Panc1 (cell line): ENCODE data around the gene FBXO42. TPM values are rescaled to one million over a fixed set of nuclear protein-coding genes. Genes with fewer than 3 reads are reported as not detected.

Source experiments
- ATAC-seq: fragments of 200-7000 bp; cut with Tn5 transposase; 2 replicates; pipeline ENCODE4 v1.9.1; 2020; ENCODE audit warnings: mild to moderate bottlenecking, moderate library complexity
- BruUV-seq: library from RNA; stranded (reverse); fragments of 400-500 nt; replicated peaks from 2 replicates; lab custom pipeline; 2021; lab: Mats Ljungman, UMichigan
- CTCF ChIA-PET: fragments of 300-600 bp; sonication (Branson Sonifier 250); formaldehyde crosslinking; loops from one replicate; lab custom pipeline; 2022; ENCODE audit warnings: antibody characterized with exemption; lab: Charles Lee
- POLR2A ChIA-PET: fragments of 300-600 bp; sonication (Branson Sonifier 250); formaldehyde crosslinking; loops from one replicate; lab custom pipeline; 2022; ENCODE audit warnings: antibody characterized with exemption; lab: Charles Lee
- DNase-seq: peaks from one replicate; pipeline ENCODE4 v3.0.0-alpha.2; 2010; ENCODE audit warnings: low read depth, low spot score
- H3K27ac ChIP-seq: 2 replicates; pipeline ENCODE4 v1.5.1; 2011; ENCODE audit warnings: mild to moderate bottlenecking, low read length, inconsistent platforms
- H3K27me3 ChIP-seq: fragments of 200-500 bp; sonication (Bioruptor generic); 2 replicates; pipeline ENCODE4 v1.6.0; 2014; ENCODE audit warnings: low read length, inconsistent platforms; ENCODE audit not compliant: control insufficient read depth, insufficient read depth
- H3K36me3 ChIP-seq: fragments of 200-500 bp; sonication (Bioruptor generic); 2 replicates; pipeline ENCODE4 v1.5.1; 2014; ENCODE audit warnings: inconsistent platforms, mild to moderate bottlenecking, low read length, moderate library complexity; ENCODE audit not compliant: control insufficient read depth, insufficient read depth
- H3K4me1 ChIP-seq: 2 replicates; pipeline ENCODE4 v1.5.1; 2011; ENCODE audit warnings: inconsistent platforms, mild to moderate bottlenecking, low read length, moderate library complexity; ENCODE audit not compliant: control insufficient read depth, insufficient read depth
- H3K4me3 ChIP-seq, 2 experiments: 2 replicates each; pipeline ENCODE4 v1.5.1; 2011 to 2012; ENCODE audit warnings: low read depth in 2 of 2, low read length in 2 of 2, mild to moderate bottlenecking in 2 of 2, inconsistent platforms in 1 of 2, moderate library complexity in 1 of 2
- H3K9me3 ChIP-seq: fragments of 200-500 bp; sonication (Bioruptor generic); 2 replicates; pipeline ENCODE4 v1.5.1; 2014; ENCODE audit warnings: low read depth, mild to moderate bottlenecking, inconsistent platforms, low read length, moderate library complexity; ENCODE audit not compliant: control insufficient read depth, insufficient read depth
- CTCF ChIP-seq: fragments of 450-650 bp; IDR thresholded peaks from 2 replicates; pipeline ENCODE4 v1.5.1; 2017; ENCODE audit warnings: mild to moderate bottlenecking
- POLR2AphosphoS5 ChIP-seq: IDR thresholded peaks from 2 replicates; pipeline ENCODE4 v1.6.1; 2012; ENCODE audit warnings: mild to moderate bottlenecking, low read depth, low read length, moderate library complexity
- REST ChIP-seq, 2 experiments: IDR thresholded peaks; 2 replicates each; pipeline ENCODE4 v1.6.1; 2011 to 2012; ENCODE audit warnings: low read depth in 2 of 2, control low read depth in 1 of 2, low read length in 1 of 2, mild to moderate bottlenecking in 1 of 2, moderate library complexity in 1 of 2; ENCODE audit not compliant: insufficient read depth in 1 of 2
- SIN3A ChIP-seq: IDR thresholded peaks from 2 replicates; pipeline ENCODE4 v1.6.1; 2012; ENCODE audit warnings: low read depth, mild to moderate bottlenecking, low read length, moderate library complexity, borderline replicate concordance; ENCODE audit not compliant: insufficient read depth
- TCF7L2 ChIP-seq: IDR thresholded peaks from 2 replicates; pipeline ENCODE4 v1.6.1; 2011; ENCODE audit warnings: mild to moderate bottlenecking, low read depth, low read length, inconsistent platforms
- in situ Hi-C: cut with HindIII; loops from 2 replicates; pipeline ENCODE4 v1.10.0; 2016; ENCODE audit warnings: low sequenced_read_pairs, low pct_unique_long_range_greater_than_20kb
- intact Hi-C: fragments of 100-400 bp; cut with micrococcal nuclease; formaldehyde crosslinking; loops from one replicate; pipeline ENCODE4 v1.10.0; 2022; ENCODE audit not compliant: unreplicated experiment
- total RNA-seq: library from RNA; stranded (reverse); gene quantifications from one replicate; pipeline ENCODE4 v1.2.1, GENCODE V29; 2021; ENCODE audit not compliant: unreplicated experiment

Gene FBXO42
- total RNA-seq, 1 experiment from 2014 or later = 25.7 TPM

DNA sequence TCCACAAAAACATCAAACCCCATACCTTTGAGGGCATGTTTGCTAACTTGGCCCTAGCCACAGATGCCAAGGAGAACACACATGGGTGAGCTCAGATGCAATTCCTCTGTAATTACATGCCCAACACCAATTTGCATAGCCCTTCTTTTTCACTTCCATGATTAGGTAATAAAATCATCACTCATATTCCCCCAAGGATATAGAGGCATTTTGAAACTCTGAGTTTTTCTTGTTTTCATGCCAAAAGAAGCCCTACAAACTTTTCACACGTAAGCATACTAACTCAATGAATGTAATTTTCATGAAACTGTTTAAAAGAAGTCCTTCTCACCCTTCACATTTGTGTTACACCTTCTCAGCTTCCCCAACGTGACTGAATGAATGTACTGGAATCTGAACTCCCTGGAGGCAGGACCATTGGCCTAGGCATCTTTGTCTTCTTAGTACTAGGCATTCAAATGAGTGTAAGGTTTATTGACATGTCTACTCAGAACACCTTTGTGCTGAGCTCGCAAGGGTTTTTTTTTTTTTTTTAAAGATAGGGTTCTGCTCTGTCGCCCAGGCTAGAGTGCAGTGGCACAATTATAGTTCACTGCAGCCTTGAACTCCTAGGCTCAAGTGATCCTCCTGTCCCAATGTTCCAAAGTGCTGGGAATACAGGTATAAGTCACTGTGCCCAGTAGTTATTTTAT lies 31.0 kb downstream of the FBXO42 start:
- no peak for ATAC-seq
- no peak overlapping the region for H3K27ac ChIP-seq
- ChIA-PET POLR2A (no interaction called here), CTCF (no interaction called here)
- BruUV-seq = no TSS peak
- H3K4me3 ChIP-seq = no peak overlapping the region
- no peak for DNase-seq
- TF ChIP-seq POLR2AphosphoS5 (no peak), REST (IDR thresholded peaks at IDR 0.05; ENCODE audit: insufficient read depth in 1 of 2, low read depth in 2 of 2, low read length in 1 of 2) (no peak), TCF7L2 (no peak), CTCF (no peak), SIN3A (no peak)
- H3K9me3 ChIP-seq = no peaks in the 10 kb centered on the region
- H3K36me3 ChIP-seq = no peaks in the 10 kb centered on the region
- no peaks in the 10 kb centered on the region for H3K27me3 ChIP-seq
- intact Hi-C loops (no loop called here), in situ Hi-C loops (no loop called here)
- peaks cover 3% of the 10 kb centered on the region; the same call in 1 of the 2 replicates for H3K4me1 ChIP-seq

DNA sequence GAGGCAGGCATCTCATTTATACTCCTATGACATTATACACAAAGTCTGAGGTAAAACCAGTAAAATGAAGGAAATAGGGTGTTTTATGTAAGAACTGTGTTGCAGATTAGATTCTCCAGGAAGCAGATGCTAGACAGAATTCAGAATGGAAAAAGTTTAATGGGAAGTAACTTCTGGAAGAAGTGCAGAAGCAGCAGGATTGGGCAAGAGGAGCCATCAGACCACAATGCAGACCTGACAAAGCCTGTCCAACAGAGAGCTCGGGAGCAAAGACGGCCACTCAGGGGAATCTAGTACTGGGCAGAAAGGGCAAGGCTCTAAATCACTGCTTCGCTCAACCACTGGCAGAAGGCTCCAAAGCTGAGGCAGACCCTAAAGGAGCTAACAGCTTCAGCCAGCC lies 33.7 kb downstream of the FBXO42 start:
- CTCF ChIA-PET = interaction anchor here (0.6 to 0.7 kb wide), 2 partner anchors 44 to 74 kb away, joined by 4 to 6 read pairs; no protein-coding TSS in a partner anchor
- BruUV-seq = no TSS peak
- intact Hi-C loops = no loop called here

More for the DNA sequence above, 33.7 kb downstream of the FBXO42 start:
- Histone ChIP-seq H3K4me1 (no peaks in the 10 kb centered on the region), H3K27ac (no peak overlapping the region), H3K36me3 (no peaks in the 10 kb centered on the region), H3K27me3 (no peaks in the 10 kb centered on the region), H3K4me3 (no peak overlapping the region), H3K9me3 (no peaks in the 10 kb centered on the region)
- ATAC-seq (no peak), DNase-seq (no peak)
- in situ Hi-C loops = no loop called here
- no peak for TF ChIP-seq SIN3A
- no peak for TF ChIP-seq REST (IDR thresholded peaks at IDR 0.05; ENCODE audit: insufficient read depth in 1 of 2, low read depth in 2 of 2, low read length in 1 of 2)
- TF ChIP-seq POLR2AphosphoS5 = no peak
- TF ChIP-seq CTCF = no peak
- no peak for TF ChIP-seq TCF7L2
- POLR2A ChIA-PET = interaction anchor here (0.7 kb wide), 1 partner anchor 20 kb away, joined by 9 read pairs; no protein-coding TSS in a partner anchor
